ENCODE measurements around the gene BEST1. TPM values are rescaled to one million over a fixed set of nuclear protein-coding genes. Genes with fewer than 3 reads are reported as not detected.

The BEST1 gene
- total RNA-seq, 1 donor from 2014 or later, result not detected

DNA sequence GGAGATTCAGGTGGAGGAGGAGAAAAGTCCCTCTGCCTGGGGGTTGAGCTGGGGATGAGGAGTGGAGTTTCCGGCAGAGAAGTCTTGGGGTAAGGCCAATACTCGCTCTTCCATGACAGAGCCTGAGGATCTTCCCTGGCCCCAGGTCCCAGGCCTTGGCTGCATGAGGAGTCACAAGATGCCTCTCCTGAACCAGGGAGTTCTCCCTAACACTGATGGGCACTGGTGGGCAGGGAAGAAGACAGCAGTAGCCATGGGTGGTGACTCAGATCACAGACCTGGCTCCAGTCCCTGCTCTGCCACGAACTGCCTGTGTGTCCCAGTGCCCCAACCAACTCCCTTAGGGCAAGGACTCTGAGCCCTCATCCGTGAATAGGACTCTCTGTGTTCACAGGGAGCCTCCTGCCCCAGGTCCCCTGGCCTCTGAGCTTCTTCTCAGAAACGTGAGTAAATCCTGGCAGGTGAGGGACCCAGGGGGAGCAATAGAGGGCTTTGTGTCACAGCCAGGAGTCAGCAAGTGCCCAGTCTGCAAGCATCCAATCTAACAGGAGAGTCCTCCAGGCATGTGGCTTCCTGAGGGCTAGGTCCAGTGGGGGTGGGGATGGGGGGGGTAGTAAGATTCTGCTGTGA lies 62.8 kb downstream of the BEST1 start:
- intact Hi-C loops (cut with micrococcal nuclease), result no loop called here

Other genes starting within 250 kb of the BEST1 start
- gene MYRF, start 197.7 kb upstream of the BEST1 start, total RNA-seq, result 1.2 and 1.3 TPM in 2 replicates
- 174 and 179 TPM in 2 replicates for gene TMEM258, start 157.8 kb upstream of the BEST1 start, total RNA-seq
- gene FEN1, start 157.4 kb upstream of the BEST1 start, total RNA-seq, result 132 and 139 TPM in 2 replicates
- gene FADS1, start 133.3 kb upstream of the BEST1 start, total RNA-seq, result 70.0 and 73.4 TPM in 2 replicates
- 268 and 282 TPM in 2 replicates for gene FADS2, start 122.1 kb upstream of the BEST1 start, total RNA-seq
- 5.0 and 5.3 TPM in 2 replicates for gene FADS3, start 58.8 kb upstream of the BEST1 start, total RNA-seq
- not detected in 2 replicates for gene RAB3IL1, start 32.8 kb upstream of the BEST1 start, total RNA-seq
- 895 and 896 TPM in 2 replicates for gene FTH1, start 17.3 kb downstream of the BEST1 start, total RNA-seq
- gene INCENP, start 173.7 kb downstream of the BEST1 start, total RNA-seq, result 155 and 163 TPM in 2 replicates
- gene SCGB1D1, start 239.9 kb downstream of the BEST1 start, total RNA-seq, result not detected in 2 replicates

All from T-helper 2 cell treated with Interferon-gamma antibody and Interleukin-4, amounts not matched to agents 100 ng/mL and 5 ng/mL, for 36 hours (primary cell).